ENCODE measurements around the gene SLC43A3.
A peak's percentile ranks its signal among the peaks of the same experiment; 100 is the strongest.

The SLC43A3 gene

DNA sequence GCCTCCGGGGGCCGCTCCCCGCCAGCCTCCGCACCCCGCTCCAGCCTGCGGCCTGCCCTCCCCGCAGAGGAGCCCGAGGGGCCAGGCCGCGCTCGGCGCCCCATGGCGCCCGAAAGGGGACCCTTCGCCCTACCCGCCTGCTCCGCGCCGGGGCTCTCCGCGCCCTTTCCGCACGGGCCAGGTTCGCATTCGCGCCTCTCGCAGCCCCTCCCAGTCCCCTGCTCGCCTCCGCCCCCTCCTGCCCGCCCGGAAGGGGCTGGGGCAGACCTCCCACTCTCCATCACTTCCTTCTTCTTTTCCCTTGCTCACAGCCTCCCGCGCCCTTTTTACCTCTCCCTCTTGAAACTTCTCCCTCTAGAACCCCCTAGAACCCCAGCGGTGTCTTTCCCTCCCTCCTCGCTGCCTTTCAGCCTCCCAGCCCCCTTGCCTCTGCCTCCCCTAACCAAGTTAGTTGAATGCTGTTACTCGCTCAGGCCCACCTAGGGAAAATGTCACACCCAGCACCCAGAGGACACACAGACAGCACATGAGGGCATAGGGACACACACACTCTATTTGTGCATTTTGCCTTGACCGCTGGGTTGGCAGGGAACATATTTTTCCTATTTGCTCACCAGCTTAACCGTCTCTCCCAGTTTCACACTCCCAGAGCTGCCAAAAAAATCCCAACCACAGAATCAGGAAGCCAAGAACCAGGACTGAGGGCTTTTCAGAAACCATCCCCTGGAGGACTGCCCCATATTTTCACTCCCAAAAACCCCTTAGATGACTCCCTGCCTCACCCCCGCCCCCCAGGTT lies at the start of gene SLC43A3:
SLC43A3 (minus strand) TSS at position 193 of the 798 bp plus-strand sequence. CDS start 949 bp downstream, outside the sequence.
- peak; percentile 49 to 86 (median 72) for DNase-seq (ENCODE audit: low read depth in 4 of 4, low spot score in 1 of 4)

DNA sequence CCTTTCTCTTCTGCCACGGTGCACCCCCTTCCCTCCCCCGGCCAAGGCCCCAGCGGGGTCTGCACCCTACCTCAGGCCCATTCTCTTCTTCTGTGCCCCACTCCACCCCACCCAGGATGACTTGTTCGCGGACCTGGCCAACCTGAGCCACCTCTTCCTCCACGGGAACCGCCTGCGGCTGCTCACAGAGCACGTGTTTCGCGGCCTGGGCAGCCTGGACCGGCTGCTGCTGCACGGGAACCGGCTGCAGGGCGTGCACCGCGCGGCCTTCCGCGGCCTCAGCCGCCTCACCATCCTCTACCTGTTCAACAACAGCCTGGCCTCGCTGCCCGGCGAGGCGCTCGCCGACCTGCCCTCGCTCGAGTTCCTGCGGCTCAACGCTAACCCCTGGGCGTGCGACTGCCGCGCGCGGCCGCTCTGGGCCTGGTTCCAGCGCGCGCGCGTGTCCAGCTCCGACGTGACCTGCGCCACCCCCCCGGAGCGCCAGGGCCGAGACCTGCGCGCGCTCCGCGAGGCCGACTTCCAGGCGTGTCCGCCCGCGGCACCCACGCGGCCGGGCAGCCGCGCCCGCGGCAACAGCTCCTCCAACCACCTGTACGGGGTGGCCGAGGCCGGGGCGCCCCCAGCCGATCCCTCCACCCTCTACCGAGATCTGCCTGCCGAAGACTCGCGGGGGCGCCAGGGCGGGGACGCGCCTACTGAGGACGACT lies 49.3 kb upstream of the SLC43A3 start:
- DNase-seq (ENCODE audit: low read depth in 4 of 4, low spot score in 1 of 4): no peak

- no peak for DNase-seq (ENCODE audit: low read depth in 4 of 4, low spot score in 1 of 4)
Measured at GRCh38 chr11:57475671-57476046, 48.7 kb upstream of the SLC43A3 start.

DNA sequence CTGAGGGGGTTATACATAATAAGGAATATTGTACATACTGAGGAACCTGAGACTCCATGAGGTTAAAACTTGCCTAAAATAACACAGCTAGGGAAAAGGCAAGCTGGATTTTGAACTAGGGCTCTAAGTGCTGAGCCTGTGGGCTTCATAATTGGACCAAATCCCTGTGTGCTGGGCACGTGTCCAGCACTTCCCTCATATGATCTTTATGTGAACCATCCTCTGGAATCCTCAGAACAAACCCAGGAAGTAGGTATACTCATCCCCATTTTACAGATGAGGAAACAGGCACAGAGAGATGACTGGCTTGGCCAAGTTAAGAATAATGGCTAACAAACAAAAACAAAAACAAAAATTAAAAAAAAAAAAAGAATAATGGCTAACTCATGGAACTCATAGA lies 48.3 kb upstream of the SLC43A3 start:
- DNase-seq (ENCODE audit: low read depth in 4 of 4, low spot score in 1 of 4): no peak

DNA sequence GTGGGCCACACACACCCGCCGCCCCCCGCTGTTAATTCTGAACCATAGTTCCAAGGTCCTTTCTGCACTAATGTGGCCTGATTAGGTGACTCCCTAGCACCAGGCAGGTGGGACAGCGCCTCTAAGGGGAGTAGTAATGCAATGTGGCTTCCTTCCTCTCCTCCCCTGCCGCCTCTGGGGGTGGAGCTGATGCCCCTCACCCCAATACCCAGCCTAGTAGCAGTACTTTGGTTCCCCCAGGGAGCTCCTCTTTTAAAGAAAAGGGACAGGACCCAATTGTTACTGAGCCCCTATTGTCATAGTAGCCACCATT lies 47.8 kb upstream of the SLC43A3 start:
- no peak for DNase-seq (ENCODE audit: low read depth in 4 of 4, low spot score in 1 of 4)

DNA sequence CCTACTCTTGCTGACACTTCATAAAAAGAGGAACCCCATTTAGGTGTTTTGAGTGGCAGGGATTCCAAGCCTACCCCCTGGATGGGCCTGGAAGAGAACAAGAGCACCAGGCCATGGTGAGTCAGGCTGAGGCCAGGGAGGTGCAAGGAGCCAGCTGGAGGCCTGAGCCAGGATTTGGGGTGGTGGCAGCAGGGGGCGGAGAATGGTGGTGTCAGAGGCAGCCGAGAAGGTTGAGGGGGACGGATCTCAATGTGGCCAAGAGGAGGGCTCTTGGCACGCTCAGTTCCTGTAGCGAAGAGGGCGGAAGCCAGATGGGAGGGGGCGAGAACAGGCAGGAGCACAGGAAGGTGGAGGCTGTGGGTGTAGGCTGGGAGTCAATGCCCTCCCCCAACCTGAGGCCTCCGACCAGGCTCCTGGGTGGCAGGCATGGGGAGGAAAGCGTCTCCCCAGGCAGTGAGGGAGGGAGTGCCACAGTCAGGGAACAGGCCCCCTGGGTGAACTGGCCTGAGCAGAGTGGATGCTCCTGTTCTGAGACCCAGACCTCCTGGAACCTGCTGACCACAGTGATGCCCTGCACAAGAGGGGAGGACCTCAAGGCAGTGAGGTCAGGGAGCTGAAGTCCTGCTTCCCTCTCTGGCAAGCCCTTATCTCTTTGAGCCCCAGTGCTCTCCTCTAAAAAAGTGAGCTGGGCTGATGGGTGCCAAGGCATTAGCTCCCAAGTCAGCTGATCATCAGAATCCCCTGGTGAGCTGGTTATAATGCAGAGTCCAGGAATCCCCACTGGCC lies 47.3 kb upstream of the SLC43A3 start:
- DNase-seq (ENCODE audit: low read depth in 4 of 4, low spot score in 1 of 4): no peak

DNA sequence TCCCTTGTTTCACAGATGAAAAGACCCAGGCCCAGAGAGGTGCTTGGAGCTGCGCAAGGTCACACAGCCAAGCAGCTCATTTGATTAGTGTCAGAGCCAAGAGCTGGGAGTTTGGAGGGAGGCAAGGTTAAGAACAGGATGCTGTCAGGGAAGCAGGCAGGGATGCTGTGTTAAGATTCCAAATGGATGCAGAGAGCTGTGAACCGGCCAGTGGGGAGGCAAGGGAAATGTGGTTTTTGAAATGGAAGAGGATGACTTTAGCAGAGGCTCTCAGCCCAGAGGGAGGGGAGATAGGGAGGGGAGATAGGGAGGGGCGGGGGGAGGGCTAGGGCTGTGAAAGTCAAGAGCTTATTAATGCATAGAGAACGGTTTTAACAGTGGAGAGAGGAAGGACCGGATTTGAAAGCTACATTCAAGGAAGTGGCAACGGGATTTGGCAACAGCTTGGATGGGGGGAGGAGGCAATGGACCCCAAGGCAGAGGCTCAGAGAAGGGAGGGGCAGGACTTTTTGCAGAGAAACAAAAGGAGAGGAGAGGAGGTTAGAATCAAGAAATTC lies 46.4 kb upstream of the SLC43A3 start:
- DNase-seq (ENCODE audit: low read depth in 4 of 4, low spot score in 1 of 4): no peak

DNA sequence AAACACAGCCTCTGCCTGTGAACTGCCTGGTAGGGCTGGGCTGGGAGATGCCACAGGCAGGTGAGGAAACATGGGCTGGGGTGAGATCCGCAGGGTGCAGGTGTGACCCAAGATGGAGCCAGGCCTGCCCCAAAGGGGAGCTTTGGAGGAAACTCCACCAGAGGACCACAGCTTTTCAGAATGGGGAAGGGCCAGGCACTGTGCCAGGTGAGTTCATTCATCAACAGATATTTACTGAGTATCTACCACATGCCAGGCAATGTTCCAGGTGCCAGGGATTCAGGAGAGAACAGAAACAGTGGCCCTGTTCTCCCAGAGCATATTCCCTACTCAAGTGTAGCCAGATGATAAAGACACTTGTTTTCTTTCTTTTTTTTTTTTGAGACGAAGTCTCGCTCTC lies 44.6 kb upstream of the SLC43A3 start:
- no peak for DNase-seq (ENCODE audit: low read depth in 4 of 4, low spot score in 1 of 4)

GRCh38 chr11:57469268-57469667 lies 42.3 kb upstream of the SLC43A3 start:
- no peak for DNase-seq (ENCODE audit: low read depth in 4 of 4, low spot score in 1 of 4)

DNA sequence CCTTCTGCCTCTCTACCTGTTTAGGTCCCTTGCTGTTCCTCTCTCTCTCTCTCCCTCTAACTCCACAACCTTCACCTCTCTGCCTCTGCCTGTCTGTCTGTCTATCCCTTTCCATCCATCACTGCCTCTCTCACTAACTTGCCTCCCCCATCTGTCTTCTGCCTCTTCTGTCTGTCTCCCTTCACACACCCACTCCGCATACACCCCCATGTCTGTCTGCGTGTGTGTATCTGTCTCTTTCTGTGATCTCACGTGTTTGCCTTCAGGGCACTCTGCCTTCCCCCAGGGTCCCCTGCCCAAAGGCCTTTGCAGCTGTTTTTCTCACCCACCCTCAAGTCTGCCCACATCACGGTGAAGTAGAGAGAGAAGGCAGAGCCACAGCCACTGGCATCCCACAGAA lies 41.4 kb upstream of the SLC43A3 start:
- DNase-seq (ENCODE audit: low read depth in 4 of 4, low spot score in 1 of 4): no peak

DNA sequence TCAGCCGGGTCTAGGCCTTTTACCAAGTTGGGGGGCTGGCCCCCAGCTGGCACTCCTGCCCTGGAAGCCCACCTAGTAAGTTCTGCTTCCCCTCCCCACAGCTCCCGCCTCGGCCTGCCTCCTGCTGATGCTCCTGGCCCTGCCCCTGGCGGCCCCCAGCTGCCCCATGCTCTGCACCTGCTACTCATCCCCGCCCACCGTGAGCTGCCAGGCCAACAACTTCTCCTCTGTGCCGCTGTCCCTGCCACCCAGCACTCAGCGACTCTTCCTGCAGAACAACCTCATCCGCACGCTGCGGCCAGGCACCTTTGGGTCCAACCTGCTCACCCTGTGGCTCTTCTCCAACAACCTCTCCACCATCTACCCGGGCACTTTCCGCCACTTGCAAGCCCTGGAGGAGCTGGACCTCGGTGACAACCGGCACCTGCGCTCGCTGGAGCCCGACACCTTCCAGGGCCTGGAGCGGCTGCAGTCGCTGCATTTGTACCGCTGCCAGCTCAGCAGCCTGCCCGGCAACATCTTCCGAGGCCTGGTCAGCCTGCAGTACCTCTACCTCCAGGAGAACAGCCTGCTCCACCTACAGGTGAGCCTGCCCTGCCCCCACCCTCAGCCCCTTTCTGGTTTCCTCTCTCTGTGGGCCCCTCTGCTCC lies 40.7 kb upstream of the SLC43A3 start:
- DNase-seq (ENCODE audit: low read depth in 4 of 4, low spot score in 1 of 4): no peak

DNA sequence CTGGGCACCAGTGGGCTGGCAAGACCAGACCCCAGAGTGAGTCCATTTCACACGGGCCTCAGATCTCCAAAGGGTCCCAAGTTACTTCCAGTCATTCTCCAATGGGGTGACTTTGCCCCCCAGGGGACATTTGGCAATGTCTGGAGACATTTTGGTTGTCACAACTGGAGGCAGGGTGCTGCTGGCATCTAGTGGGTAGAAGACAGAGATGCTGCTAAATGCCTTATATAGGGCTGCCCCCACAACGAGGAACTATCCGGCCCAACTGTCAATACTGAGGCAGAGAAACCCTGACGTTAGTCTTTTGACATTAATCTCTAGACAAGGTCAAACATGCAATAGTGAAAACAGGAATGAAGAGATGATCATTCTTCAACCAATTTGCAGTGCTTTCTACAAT lies 39.8 kb upstream of the SLC43A3 start:
- DNase-seq (ENCODE audit: low read depth in 4 of 4, low spot score in 1 of 4): no peak

DNA sequence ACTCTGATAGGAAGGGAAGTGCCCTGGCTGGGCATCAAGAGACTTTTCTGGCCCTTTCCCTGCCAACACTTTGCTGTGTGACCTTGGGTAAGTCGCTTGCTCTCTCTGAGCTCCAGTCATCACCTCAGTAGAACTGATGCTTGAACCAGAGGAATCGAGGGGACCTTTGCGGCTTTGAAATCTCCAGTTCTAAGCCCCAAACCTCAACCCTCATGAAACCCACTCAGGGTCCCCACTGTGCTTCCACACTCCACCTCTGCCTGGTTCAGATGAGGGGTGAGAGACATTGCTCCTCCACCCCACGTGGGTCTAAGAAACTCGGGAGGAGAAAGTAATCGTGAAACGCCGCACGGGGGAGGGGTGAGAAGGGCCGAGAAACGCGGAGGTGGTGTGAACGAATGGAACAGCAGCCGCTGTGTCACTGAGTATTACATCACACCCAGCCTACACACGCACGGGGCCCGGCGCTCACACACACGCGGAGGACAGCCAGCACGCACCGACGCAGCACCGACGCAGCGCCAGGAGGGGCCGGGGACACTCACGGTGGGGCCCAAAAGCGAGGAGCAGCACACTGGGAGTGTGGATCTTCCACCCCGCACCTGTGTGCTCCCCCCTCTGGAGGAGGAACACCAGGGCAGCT lies 37.7 kb upstream of the SLC43A3 start:
- no peak for DNase-seq (ENCODE audit: low read depth in 4 of 4, low spot score in 1 of 4)

DNA sequence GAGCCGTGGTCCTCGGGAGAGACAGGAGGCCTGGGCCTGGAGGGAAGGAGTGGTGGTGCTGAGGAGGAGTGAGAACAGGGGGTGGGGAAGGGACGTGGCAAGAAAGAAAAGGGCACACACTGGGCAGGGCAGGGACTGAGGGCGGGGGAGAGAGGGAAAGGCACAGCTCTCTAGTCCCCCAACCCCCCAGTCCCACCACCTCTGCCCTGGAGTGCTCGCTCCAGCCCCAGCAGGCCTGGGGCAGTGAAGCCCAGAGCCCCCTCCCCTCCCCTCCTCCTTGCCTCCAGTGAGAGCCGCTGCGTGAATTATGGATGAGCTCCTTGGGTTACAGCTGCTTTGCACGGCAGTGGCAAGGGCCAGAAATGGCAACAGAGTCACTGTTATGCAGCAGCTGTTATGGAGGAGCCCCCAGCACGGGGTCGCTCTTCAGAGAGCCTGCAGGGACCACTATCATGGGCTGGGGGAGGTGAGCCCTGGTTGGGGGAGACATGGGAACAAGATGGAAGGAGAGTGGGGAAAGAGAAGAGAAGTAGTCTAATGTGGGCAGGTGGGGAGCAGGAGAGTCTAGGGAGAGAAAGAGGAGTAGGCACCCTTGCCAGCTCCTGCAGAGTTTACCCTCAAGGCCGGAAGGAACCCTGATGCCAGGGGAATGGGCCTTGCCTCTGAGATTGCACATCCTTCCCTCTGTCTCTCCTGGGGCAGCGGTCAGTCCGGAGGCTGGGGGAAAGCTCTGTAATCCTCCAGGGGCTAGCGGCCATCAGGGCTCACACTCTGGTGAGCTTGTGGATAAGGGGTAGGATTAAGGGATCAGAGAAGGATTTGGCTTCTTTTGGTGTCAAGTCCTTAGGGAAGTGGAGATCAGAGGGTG lies 37.0 kb upstream of the SLC43A3 start:
- DNase-seq (ENCODE audit: low read depth in 4 of 4, low spot score in 1 of 4): no peak

DNA sequence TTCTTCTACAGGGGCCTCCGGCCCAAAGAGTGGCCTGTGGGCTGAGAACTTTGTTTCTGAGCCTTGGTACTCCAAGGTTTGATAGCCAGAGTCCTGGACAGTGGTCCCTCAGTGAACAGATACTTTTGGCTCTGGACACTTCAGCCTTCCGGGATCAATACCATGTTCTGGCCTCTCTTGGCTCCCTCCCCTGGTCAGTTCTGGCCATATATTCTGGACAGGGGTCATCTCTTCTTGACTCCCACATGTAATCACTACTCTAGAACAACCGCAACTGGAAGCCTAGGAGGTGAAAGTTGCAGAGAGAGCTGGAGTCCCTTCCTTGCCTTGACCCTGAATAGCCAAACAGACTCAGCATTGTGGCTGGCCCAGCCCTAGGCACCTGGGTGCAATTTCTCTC lies 35.7 kb upstream of the SLC43A3 start:
- no peak for DNase-seq (ENCODE audit: low read depth in 4 of 4, low spot score in 1 of 4)

DNA sequence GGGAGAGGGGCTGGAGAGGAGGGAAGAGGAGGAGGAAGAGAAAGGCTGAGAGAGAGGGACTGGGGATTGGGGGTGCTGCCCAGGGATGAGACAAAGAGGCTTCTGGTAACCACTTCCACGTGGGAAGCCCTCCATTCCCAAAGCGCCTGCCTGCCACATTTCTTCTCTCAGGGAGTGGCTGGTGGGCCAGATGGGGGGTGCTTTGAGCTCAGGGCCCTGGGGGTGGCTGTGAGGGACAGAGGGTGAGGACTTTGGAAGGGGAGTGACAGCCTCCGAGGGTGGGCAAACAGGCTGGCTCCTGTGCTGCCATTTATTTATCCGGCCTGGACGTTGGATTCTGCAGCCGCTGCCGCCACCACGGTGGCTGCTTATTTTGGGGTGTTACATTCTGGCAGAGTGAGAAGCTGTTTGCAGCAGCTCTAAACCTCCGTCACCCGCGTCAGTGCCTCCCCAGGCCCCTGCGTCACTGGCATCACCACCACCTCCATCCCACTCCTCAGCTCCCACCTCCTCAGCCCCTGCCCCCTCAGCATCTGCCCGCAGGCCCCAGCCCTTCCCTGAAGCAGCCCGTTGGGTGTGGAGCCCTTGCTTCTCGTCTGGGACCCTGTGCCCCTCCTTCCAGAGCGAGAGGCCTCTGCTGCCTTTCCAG lies 35.0 kb upstream of the SLC43A3 start:
- DNase-seq (ENCODE audit: low read depth in 4 of 4, low spot score in 1 of 4): no peak

GRCh38 chr11:57460758-57461749 lies 34.1 kb upstream of the SLC43A3 start:
- DNase-seq (ENCODE audit: low read depth in 4 of 4, low spot score in 1 of 4): no peak

Data from stimulated activated CD4-positive, alpha-beta T cell treated with anti-CD3 and anti-CD28 coated beads, Interleukin-1b, Interleukin-23, amount 100 ng/mL, for 24 hours (primary cell).